MV-4-11 (cell line): ENCODE measurements around the gene LPP.

Source experiments
- DNase-seq: peaks from one replicate; lab custom pipeline; 2025; lab: John Stamatoyannopoulos, UW

Gene LPP

DNA sequence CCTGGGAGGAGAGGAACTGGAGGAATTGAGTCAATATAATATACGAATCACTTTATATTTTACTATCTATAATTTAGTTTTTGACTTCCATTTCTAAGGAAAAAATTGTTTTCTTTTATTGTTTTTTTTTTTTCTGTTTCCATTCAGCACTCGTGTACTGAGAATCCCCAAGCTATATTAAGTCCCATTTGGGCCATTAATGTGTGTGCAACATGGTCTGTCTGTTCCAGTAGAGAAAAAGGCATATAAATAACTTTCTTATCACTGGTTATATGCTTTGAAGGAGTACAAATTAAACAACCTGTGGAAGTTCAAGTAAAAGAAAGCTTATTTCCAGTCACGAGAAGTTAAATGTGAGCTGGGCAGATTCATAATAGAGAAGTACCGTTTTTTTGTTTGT, 518.9 kb downstream of the LPP start:
- DNase-seq, result no peak

DNA sequence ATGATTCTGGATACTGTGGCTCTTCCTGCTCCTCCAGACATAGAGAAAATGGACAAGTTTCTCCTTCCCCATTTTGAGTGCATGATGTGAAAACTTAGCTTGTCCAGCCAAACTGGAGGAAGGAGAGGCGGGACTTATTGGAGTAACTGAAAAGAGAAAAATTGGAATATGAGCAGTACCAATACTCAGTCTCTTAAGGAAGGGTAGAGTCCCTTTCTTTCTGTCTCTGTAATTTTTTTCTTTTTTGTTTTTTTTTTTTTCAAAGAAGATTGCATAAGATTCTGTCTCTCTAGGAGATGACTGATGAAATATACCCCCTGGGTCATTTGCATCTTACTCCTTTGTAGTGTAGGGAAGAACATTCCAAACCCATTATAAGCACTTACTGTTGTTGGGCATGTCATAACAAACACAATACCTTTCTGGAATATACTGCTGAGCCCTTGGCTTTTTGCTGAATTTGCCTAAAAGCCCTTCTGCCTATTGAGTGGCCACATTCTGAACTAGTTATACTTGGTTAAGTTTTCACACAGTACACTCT, 519.8 kb downstream of the LPP start:
- peak; percentile 48 for DNase-seq

DNA sequence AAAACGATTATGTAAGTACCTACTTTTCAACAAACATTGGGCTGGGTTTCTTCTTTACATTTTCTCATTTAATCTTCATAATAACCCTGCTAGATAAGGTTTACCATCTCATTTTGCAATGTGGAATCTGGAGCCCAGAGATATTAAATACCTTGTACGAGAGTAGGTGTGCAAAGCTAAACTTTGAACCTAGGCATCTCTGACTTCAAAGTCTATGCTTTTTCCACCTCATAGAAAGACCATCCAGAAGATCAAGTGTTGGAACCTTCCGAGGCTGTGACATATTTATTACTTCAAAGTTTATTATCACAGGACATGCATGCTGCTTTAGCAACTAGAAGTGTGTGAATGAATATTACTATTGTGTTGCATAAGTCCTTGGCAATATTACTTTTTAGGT, 520.6 kb downstream of the LPP start:
- DNase-seq, result no peak

DNA sequence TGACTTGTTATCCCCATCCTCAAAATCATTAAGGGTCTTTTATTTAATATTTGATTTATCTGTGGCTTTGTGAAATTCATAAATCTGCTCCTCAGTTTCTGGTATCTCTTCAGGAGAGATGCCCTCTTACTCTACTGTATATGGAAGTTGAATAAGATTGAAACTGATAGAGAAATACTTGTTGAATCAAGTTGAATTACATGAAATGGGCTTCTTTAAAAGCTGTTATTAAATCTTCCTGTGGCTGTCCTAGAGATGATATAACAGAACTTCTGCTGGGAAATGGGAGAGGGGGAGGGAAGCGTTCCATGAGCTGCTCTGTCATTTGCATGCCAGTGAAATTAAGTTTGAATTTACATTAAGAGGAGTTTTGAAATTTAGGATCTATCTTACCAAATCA, 523.4 kb downstream of the LPP start:
- DNase-seq, result no peak

DNA sequence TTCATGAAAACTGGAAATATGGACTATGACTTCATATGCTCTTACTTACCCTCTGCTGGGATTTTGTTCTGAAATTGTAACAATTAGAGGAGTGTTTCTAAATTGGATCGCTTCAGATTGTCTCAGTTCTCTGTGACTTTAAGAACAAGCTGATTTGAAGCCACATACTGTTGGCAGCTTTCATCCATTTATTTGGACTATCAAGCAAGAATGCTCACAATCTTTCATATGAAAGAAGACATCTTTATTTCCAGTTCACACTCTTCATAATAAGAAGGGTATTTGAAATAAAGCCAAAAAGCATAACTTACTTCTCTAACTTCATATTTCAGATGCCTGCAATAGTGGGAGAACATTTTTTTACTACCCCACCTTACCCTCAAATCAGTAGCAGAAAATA, 526.2 kb downstream of the LPP start:
- DNase-seq, result no peak

DNA sequence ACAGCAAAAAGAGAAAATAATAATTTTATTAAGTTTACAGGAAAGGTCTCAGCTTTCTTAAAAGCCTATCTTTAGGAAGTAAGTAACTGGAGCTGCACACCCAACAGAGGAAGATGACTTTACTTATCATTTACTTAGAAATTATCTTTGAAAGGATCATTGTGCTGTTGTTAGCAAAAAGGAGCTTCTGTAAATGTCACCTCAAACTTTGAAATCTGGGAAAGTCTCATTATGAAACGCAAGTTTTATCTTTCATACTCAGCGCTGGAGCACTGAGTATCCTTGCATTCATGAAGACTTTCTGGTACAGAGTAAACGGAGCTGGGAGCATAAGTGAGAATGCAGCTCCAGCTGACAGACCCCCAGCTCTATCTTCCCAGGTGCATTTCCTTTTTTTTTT, 526.6 kb downstream of the LPP start:
- DNase-seq, result no peak

DNA sequence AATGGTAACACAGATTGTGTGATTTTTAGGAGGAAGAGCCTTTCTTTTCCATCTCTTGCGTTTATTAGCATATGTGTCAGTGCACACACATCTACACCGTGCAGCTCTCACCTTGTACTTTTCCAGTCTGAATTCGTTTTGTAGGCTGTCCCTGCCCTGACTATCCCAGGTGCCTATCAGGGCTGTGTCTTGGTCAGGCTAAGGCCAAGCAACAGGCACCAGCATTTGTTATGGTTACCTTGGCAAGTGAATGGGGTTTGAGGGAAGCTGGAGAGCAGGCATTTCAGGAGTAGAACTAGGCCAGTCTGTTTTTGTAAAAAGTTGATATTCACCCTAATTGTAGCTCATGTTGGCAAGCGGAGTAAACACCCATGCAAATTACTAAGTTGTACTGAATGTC, 528.4 kb downstream of the LPP start:
- DNase-seq, result no peak

DNA sequence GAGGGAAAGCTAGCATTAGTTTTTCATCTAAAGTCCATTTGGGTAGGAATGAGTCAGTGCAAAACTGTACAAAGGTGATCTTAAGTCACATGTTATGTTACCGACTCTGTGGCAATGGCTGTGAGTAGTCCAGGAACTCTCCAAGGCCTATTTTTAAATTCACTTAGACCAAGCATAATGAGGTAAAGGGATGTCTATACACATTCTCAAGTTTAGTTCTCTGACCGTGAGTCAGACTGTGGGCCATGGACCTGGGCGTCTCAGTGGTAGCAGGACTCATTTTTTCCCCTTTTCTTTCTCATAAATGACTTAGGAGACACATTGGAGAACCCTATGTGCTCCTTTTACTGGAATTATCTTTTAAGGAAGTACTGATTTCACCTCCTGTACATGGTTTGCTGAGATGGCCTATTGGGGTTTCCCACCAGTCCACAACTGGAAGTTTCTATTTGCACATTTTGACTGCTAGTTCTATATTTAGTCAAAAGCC, 529.1 kb downstream of the LPP start:
- peak; percentile 43 for DNase-seq

DNA sequence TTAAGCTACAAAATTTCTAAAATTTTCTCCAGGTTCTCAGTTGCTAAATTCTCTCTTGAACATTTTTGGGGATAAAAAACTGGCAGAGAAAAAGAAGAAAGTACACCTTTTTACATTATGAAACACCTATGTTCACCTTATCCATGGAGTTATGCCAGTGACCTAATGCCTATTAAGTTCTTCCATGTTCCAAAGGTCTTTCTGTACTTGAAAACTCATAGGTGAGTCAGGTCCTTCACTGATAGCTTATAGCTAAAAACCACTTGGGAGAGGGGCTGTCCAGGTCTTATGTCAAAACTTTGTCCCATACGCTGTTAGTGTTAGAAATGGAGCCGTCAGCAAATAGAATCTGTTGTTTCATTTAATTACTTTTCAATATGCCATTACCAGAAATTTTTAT, 530.3 kb downstream of the LPP start:
- DNase-seq, result no peak

DNA sequence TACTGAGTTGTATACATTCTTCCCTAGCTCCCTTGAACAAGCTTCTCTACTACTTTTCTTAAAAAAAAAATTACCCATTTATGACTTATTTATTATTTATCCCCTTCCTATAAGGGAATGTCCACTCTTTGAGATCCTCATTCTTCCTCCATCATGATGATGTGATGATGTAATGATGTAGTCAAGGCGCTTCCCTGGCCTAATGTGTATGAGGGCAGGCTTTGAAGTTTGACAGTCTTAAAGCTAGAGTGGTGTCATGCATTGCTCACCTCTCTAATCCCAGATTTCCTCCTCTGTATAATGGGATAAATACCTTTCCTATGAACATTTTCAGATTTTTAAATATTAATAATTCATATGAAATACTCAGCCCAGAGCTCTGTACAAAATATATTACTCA, 531.8 kb downstream of the LPP start:
- no peak for DNase-seq

DNA sequence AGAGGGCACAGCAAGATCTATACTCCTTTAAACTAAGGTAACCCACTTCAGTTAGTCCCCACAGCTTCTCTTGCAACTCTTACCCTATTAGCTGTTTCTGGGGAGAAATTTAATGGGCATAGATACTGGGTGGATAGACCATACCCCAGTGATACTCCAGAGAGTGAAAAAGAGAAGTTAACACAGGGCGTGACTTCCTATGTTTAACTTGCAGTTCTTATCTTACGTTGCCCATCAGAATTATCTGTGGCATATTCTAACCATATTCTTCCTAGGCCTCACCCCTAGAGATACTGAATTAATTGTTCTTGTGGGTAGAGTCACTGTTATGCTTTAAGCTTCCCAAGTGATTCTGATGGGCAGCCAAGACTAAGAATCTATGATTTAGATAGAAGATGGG, 532.4 kb downstream of the LPP start:
- DNase-seq, result peak; percentile 56

DNA sequence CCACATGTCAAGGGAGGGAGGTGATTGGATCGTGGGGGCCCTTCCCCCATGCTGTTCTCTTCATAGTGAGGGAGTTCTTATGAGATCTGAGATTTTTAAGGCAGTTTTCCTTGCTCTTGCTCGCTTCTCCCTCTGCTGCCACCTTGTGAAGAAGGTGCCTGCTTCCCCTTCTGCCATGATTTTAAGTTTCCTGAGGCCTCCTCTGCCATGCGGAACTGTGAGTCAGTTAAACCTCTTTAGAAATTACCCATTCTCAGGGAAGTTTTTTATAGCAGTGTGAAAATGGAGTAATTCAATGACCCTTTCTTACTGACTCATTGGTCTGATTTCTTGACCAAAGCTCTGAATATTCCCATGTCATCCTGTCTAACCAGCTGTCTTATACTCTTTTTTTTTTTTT, 533.4 kb downstream of the LPP start:
- peak; percentile 49 for DNase-seq

DNA sequence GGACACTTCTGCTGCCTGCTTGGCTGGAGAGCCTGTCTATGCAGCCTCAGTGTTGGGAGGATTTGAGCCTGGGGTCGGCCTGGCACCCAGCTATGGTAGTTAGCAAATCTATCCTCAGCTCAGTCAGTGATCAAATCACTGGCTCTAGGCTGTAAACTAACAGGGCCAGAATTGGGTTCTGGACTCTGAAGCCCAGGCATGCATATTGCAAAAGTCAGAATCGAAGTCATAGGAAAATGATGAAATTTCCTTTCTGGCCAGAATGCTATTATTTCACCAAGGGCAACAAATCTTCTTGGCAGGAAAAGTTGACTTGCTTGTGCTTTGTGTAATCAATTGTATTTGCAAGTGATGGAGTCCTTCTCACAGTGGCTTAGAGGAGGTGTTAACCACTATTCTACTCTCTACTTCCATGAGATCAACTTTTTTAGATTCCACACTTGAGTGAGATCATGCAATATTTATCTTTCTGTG, 535.2 kb downstream of the LPP start:
- peak; percentile 62 for DNase-seq

DNA sequence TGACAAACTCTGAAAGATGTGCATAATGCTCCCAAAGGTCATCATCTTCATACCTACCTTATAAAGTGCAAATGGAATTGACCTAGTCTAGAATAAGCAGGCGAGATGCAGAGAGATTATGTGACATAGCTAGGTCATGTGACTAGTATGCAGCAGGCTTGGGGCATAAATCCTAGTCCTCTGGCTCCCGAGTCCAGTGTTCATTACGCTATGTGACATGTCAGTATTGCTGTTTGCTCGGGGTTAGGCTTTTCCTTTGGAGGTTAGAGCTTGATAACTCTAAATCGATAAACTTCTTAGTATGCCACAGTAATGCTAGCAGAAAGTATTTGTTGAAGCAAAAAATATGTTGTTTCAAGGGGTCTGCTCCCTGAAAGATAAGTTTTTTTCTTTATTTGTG, 536.1 kb downstream of the LPP start:
- no peak for DNase-seq

DNA sequence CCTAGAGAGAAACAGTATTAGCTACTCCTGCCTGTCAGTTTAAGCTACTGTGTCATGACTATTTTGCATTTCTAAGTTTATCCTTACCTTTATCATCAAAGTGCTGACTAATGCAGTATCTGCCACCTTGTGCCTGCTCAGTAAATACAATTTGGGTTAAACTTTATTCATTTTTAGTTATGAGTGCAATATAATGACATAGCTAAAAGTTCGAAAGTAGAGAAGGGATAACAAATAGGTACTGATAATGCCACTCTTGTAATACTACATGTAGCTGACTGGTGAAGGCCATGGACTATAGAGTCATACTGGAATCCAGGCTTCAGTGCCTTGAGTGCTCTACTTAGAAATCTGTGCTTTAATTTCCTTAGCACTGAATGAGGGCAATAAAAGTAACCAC, 537.0 kb downstream of the LPP start:
- DNase-seq, result no peak

DNA sequence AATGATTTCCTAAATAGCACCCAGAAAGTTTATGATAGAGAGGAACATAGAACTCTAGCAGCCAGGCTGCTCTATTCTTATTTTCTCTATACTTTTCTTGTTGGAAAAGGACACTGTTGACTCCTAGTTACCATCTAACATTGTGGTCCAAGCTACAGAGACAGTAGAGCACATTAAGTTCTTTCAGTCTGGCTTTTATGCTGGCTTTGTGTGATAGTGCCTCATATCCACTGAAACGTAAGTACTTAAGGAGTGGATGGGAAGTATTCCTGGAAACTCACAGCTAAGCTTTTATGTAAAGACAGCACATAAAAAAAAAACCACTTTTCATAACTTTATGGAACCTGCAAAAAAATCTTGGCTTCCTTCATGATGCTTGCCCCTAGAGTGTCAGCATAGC, 537.7 kb downstream of the LPP start:
- no peak for DNase-seq

DNA sequence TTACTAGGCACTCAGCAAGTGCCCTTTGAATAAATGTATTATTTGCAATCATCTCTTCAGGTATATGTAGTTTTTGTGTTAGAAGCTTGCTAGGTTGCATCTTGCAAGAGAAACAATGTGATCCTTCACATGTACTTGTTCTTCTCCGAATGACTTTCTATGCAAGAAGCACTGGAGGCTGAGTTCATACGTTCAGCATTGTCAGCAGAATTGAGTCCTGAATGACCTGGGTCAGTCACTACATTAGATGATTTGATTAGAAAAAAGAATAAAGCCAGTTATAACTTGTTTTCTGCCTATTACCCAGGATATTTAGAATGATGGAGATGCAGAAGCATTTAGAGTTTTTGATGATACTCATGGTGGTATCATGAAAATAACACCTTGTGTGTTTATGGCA, 538.7 kb downstream of the LPP start:
- DNase-seq, result no peak

DNA sequence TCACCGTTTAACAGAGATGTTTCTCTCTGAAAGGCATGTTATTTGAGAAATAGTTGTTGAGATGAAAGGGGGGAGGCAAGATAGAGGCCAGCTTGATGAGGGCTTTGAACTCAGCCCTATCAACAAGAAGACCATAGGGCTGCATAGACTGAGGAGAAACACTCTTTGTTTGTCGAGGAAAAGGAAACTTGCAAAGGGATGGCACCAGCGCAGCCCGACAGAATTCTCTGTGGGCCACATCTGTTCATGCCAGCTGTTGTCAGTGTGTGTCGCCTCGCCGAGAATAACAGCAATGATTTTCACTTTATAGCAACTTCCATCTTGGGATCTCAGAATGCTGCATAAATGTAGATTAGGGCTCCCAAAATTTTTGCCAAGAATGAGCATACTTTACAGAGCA, 539.5 kb downstream of the LPP start:
- no peak for DNase-seq

DNA sequence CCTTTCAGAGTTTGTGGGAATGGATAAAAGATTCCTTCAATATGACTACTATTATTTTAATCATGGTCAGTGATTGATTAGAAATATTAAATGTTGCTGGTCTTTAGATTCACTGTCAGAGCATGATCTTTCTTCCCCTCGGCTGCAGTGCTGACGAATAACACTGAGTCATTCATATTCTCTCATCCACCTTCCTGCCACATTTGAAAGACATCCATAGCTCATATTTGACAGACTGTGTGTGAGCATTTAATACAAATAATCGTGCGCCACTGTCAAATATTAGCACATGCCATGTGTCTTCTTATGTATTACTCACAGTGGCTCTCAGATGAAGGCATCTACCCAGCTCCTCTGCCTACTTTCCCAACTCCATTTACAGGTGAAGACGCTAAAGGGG, 541.3 kb downstream of the LPP start:
- DNase-seq, result no peak

DNA sequence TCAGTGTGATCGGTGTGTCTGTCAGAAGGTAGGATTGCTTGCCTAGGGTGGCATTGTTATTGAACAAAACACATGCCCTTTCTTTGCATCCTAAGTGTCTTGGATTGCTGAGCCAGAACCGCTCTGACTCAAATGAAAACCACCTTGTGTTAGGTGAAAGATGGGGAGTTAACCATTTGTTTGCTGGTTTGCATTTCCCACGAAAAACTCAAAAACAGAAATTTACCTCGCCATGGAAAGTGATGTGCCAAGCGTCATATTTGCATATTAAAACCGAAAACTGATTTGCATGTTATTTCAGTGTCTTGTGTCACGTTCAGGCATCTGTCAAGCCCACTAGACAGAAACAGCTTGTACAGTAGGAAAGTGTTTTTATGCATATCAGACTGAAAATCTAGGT, 543.2 kb downstream of the LPP start:
- DNase-seq, result no peak

DNA sequence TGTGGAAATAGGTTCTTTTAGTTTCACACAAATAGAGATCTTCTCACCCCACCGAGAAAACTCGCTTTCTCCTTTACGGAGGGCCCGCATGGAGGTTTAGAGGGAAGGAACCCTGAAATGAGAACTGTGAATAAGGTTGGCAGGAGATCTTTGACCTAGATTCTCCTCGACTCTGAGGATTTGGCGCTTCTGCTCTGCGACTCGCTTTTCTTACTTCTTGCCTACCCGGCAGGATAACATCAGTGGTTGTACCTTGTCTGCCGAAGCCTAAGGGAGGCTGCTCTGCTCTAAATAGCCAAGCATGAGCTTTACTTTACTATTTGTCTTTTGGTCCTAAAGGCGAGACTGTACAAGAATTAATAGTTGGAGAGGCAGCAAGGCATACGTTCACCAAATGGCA, 544.5 kb downstream of the LPP start:
- no peak for DNase-seq

DNA sequence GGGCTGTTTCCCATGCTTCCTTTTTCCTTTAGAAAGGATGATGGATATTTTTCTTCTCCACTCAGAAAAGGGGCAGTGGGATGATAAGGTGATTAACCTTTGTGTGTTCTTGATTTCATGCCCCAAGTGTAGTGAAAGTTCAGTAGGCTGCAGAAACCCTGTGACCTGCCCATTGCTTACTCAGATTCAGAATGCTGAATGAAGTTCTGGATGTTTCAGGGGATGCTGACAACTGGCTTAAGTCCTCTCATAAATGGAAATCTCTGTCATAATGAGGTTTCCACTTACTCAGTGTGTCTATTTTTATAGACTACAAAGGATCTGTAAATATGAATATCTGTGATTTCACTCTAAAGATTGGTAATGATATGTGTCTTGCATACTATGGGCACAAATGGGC, 546.5 kb downstream of the LPP start:
- DNase-seq, result no peak

DNA sequence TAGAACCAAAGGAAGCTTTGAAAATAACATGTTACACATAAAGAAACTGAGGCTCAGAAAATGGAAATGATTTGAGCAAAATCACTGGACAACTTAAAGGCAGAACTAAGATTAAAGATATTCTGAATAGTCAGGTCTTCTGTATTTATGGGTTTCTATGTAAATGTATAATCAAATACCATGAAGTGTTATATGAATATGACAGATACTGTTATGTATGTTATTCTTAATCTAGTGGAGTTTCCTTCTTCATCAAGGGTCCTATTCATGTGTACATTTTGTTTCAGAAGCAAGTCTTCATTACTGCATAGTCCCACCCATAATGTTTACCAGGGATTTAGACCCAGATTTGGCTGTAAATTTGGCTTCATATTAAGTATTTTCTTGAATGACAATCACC, 547.0 kb downstream of the LPP start:
- DNase-seq, result no peak

DNA sequence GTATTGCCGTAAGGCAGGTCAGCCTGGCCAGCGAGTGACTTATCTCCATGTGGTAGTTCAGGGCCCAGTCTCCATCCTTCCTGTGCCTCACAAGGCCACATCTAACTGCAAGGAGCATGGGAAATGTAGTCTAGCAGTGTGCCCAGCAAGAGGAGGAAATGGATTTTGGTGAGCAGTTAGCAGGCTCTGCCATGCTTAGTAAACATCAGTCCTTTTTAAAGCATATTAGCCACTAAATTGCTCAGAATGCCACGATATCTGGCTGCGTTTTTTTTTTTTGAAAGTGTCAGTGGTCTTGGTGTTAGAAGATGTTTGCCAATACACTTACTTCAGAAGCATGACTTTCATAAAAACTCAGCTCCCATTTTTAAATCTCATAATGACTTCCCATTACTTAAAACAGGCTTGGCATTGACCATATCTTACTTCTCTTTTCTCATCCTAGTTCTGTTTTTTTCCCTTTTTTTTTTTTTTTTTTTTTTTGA, 547.6 kb downstream of the LPP start:
- DNase-seq, result peak; percentile 93

DNA sequence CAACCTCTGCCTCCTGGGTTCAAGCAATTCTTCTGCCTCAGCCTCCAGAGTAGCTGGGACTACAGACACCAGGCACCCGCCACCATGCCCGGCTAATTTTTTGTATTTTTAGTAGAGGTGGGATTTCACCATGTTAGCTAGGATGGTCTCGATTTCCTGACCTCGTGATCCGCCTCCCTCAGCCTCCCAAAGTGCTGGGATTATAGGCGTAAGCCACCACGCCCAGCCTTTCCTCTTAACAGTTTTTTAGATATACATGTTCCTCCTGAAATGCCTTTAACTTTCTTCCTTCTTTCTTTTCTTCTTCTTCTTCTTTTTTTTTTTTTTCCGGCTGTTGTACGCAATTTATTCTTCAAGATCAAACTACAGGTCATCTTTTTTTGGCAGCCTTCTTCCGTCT, 548.1 kb downstream of the LPP start:
- DNase-seq, result peak; percentile 32
